A673 (cell line): ENCODE data around the gene CDH4. TPM values are rescaled to one million over a fixed set of nuclear protein-coding genes. Genes with fewer than 3 reads are reported as not detected.
A peak's percentile ranks its signal among the peaks of the same experiment; 100 is the strongest.

Experiments
- BruUV-seq: library from RNA; stranded (reverse); fragments of 400-500 nt; replicated peaks from 2 replicates; lab custom pipeline; 2021; lab: Mats Ljungman, UMichigan
- CTCF ChIA-PET: fragments of 300-600 bp; sonication (Branson Sonifier 250); formaldehyde crosslinking; loops from one replicate; lab custom pipeline; 2022; ENCODE audit warnings: antibody characterized with exemption; lab: Charles Lee
- POLR2A ChIA-PET: fragments of 300-600 bp; sonication (Branson Sonifier 250); formaldehyde crosslinking; loops from one replicate; lab custom pipeline; 2022; ENCODE audit warnings: antibody characterized with exemption; ENCODE audit not compliant: low non-redundant PET; lab: Charles Lee
- DNase-seq: peaks from one replicate; pipeline ENCODE4 v3.0.0-alpha.2; 2015; ENCODE audit warnings: low spot score
- H3K27ac ChIP-seq: fragments of 200-600 bp; sonication (generic); 2 replicates; pipeline ENCODE4 v1.5.1; 2016; ENCODE audit warnings: mixed run types, low read depth, mild to moderate bottlenecking, mixed read lengths, antibody characterized with exemption, low read length; ENCODE audit not compliant: poor library complexity, severe bottlenecking
- H3K27me3 ChIP-seq: fragments of 200-600 bp; sonication (generic); replicated peaks from 2 replicates; pipeline ENCODE4 v1.6.1; 2017; ENCODE audit warnings: mixed run types, low read depth, mild to moderate bottlenecking, mixed read lengths, antibody characterized with exemption, low read length; ENCODE audit not compliant: insufficient read depth, poor library complexity
- H3K36me3 ChIP-seq: fragments of 200-600 bp; sonication (generic); 2 replicates; pipeline ENCODE4 v1.6.1; 2016; ENCODE audit warnings: mixed run types, mild to moderate bottlenecking, mixed read lengths, antibody characterized with exemption, low read length; ENCODE audit not compliant: insufficient read depth, poor library complexity, severe bottlenecking
- H3K4me1 ChIP-seq: fragments of 200-600 bp; sonication (generic); 2 replicates; pipeline ENCODE4 v1.6.1; 2017; ENCODE audit warnings: mixed run types, mild to moderate bottlenecking, mixed read lengths, antibody characterized with exemption, low read length; ENCODE audit not compliant: insufficient read depth, poor library complexity, severe bottlenecking
- H3K4me3 ChIP-seq: fragments of 200-600 bp; sonication (generic); 2 replicates; pipeline ENCODE4 v1.5.1; 2016; ENCODE audit warnings: low read depth, mixed run types, mild to moderate bottlenecking, mixed read lengths, low read length; ENCODE audit not compliant: poor library complexity, severe bottlenecking
- H3K9me3 ChIP-seq: fragments of 200-600 bp; sonication (generic); 2 replicates; pipeline ENCODE4 v1.6.1; 2016; ENCODE audit warnings: mixed run types, low read depth, mild to moderate bottlenecking, mixed read lengths, antibody characterized with exemption, low read length; ENCODE audit not compliant: poor library complexity, severe bottlenecking
- EZH2 ChIP-seq: fragments of 200-600 bp; sonication (generic); IDR thresholded peaks from 2 replicates; pipeline ENCODE4 v1.6.1; 2017; ENCODE audit warnings: borderline replicate concordance, low read depth, mild to moderate bottlenecking, mixed read lengths, antibody characterized with exemption, low read length; ENCODE audit not compliant: poor library complexity, severe bottlenecking
- intact Hi-C: fragments of 100-400 bp; cut with micrococcal nuclease; formaldehyde crosslinking; loops from one replicate; pipeline ENCODE4 v1.10.0; 2022; ENCODE audit not compliant: unreplicated experiment
- total RNA-seq: library from RNA; stranded (reverse); gene quantifications from 2 replicates; pipeline ENCODE4 v1.2.3, GENCODE V29; 2021
- TF ChIP-seq, protein P1 (sequence below): fragments of 300-800, 200-600 bp; sonication (generic); conservative IDR thresholded peaks from 2 replicates; pipeline ENCODE4 v1.5.1; 2017; ENCODE audit warnings: low read depth, mild to moderate bottlenecking, antibody characterized with exemption, low read length, moderate library complexity, mixed read lengths

Gene CDH4
- total RNA-seq, 1 experiment from 2014 or later, result 8.3 TPM

DNA sequence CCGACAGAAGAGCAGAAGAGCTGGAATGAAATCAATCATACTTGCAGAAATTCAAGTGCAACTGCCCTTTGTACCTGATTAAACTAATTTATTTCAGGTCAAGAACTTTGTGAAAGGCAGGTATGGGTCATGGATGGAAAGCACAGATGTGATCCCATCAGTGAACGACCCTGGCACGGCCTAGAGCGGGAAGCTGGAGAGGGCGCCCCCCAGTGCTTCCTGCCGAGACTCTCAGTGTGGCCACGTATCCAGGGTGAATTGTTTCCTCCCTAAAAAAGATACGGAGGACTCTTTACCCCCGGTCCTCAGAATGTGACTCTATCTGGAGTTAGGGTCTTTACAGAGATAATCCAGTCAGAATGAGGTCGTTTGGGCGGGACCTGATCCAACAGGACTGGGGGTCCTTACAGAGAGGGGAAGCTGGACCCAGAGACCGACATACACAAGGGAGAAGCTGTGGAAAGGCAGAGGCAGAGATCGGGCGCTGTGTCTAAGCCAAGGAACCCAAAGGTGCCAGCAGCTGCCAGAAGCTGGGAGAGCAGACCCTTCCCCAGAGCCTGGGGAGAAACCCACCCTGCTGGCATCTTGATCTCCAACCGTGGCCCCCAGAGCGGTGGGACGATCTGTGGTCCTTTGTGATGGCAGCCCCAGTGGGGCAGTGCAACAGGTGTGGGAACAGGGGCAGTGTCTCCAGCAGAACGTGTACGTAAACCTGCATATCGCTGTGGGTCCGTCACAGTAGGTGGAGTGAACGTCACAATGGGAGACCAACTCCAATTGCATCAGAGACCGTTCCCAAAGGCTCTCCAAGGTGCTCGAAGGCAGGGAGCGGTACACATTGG lies 721.7 kb downstream of the CDH4 start:
- ChIA-PET POLR2A (no interaction called here), CTCF (no interaction called here)
- Histone ChIP-seq H3K4me3 (no peak overlapping the region), H3K4me1 (no peaks in the 10 kb centered on the region), H3K36me3 (peaks cover 11% of the 10 kb centered on the region), H3K9me3 (no peaks in the 10 kb centered on the region), H3K27me3 (no peaks in the 10 kb centered on the region), H3K27ac (no peak overlapping the region)
- DNase-seq, result no peak
- intact Hi-C loops, result no loop called here
- TF ChIP-seq, protein P1, sequence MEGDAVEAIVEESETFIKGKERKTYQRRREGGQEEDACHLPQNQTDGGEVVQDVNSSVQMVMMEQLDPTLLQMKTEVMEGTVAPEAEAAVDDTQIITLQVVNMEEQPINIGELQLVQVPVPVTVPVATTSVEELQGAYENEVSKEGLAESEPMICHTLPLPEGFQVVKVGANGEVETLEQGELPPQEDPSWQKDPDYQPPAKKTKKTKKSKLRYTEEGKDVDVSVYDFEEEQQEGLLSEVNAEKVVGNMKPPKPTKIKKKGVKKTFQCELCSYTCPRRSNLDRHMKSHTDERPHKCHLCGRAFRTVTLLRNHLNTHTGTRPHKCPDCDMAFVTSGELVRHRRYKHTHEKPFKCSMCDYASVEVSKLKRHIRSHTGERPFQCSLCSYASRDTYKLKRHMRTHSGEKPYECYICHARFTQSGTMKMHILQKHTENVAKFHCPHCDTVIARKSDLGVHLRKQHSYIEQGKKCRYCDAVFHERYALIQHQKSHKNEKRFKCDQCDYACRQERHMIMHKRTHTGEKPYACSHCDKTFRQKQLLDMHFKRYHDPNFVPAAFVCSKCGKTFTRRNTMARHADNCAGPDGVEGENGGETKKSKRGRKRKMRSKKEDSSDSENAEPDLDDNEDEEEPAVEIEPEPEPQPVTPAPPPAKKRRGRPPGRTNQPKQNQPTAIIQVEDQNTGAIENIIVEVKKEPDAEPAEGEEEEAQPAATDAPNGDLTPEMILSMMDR, result peak; percentile 21; the same call in 1 of the 2 replicates
- no peak for TF ChIP-seq EZH2
- no TSS peak for BruUV-seq

GRCh38 chr20:61974357-61974665 lies 722.2 kb downstream of the CDH4 start:
- intact Hi-C loops, result no loop called here
- TF ChIP-seq EZH2, result no peak
- TF ChIP-seq, protein P1, result no peak
- no peak for DNase-seq
- Histone ChIP-seq H3K36me3 (peaks cover 11% of the 10 kb centered on the region), H3K4me3 (no peak overlapping the region), H3K27me3 (no peaks in the 10 kb centered on the region), H3K9me3 (no peaks in the 10 kb centered on the region), H3K27ac (no peak overlapping the region), H3K4me1 (no peaks in the 10 kb centered on the region)
- ChIA-PET POLR2A (no interaction called here), CTCF (no interaction called here)
- BruUV-seq, result no TSS peak

DNA sequence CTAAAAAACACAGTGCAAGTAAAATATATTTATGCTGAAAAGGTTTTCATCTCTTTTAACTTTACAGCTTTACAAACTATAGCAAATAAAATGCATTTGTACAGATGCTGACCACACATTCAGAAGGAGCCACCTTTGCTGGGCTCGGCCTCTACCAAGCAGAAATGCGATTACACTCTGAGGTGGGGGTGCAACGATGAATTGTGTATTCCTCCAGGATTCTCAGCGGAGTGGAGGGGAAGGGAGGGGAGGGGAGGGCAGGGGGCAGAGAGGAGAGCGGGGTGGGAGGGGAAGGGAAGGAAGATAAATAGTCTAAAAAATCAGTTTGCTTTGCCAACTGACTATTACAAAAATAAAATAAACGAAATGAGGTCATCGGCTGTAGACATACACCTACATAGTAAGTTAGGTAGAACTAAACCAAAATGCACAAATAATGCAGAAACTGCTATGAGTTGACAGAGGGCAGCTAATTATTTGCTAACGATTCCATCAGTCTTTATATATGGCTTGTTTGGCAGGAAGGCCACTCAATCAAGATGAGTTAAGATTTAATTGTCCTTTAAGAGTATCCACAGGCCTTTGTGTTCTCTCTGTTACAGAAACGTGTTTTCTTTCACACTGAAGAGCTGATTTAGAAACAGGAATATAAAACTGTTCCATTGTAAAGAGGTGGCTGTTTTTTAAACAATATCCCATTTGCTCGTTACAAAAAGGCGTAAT lies 723.5 kb downstream of the CDH4 start:
- peaks cover 11% of the 10 kb centered on the region for H3K36me3 ChIP-seq
- no TSS peak for BruUV-seq
- ChIA-PET POLR2A (no interaction called here), CTCF (no interaction called here)
- no peaks in the 10 kb centered on the region for H3K4me1 ChIP-seq
- no peaks in the 10 kb centered on the region for H3K27me3 ChIP-seq
- DNase-seq, result no peak
- no peak overlapping the region for H3K27ac ChIP-seq
- H3K9me3 ChIP-seq, result no peaks in the 10 kb centered on the region
- TF ChIP-seq, protein P1, result no peak
- no peak for TF ChIP-seq EZH2
- intact Hi-C loops, result no loop called here
- no peak overlapping the region for H3K4me3 ChIP-seq
